Calu3 (cell line): ENCODE results near the gene LINC00305. TPM values are rescaled to one million over a fixed set of nuclear protein-coding genes. Genes with fewer than 3 reads are reported as not detected.
A peak's percentile ranks its signal among the peaks of the same experiment; 100 is the strongest.

Experiments
- BruUV-seq: library from RNA; stranded (reverse); fragments of 400-500 nt; replicated peaks from 2 replicates; lab custom pipeline; 2021; lab: Mats Ljungman, UMichigan
- CTCF ChIA-PET: fragments of 300-600 bp; sonication (Branson Sonifier 250); formaldehyde crosslinking; loops from one replicate; lab custom pipeline; 2022; ENCODE audit warnings: antibody characterized with exemption; lab: Charles Lee
- DNase-seq: peaks from one replicate; pipeline ENCODE4 v3.0.0; 2022
- H3K27ac Mint-ChIP-seq: one replicate; pipeline ENCODE4 v1.8.0; 2022; ENCODE audit warnings: mixed read lengths; ENCODE audit not compliant: unreplicated experiment
- H3K27me3 Mint-ChIP-seq: one replicate; pipeline ENCODE4 v1.8.0; 2022; ENCODE audit warnings: mixed read lengths; ENCODE audit not compliant: unreplicated experiment
- H3K36me3 Mint-ChIP-seq: one replicate; pipeline ENCODE4 v1.8.0; 2022; ENCODE audit warnings: mild to moderate bottlenecking, moderate library complexity, mixed read lengths; ENCODE audit not compliant: insufficient read depth, unreplicated experiment
- H3K4me1 Mint-ChIP-seq: one replicate; pipeline ENCODE4 v1.8.0; 2022; ENCODE audit warnings: mild to moderate bottlenecking, low read depth, mixed read lengths; ENCODE audit not compliant: unreplicated experiment
- H3K4me3 Mint-ChIP-seq: one replicate; pipeline ENCODE4 v1.8.0; 2022; ENCODE audit warnings: mild to moderate bottlenecking, low read depth, moderate library complexity, mixed read lengths; ENCODE audit not compliant: unreplicated experiment
- H3K9me3 Mint-ChIP-seq: one replicate; pipeline ENCODE4 v1.8.0; 2022; ENCODE audit warnings: low read depth, mixed read lengths; ENCODE audit not compliant: unreplicated experiment
- intact Hi-C: fragments of 100-400 bp; cut with micrococcal nuclease; formaldehyde crosslinking; loops from one replicate; pipeline ENCODE4 v1.10.0; 2022; ENCODE audit not compliant: unreplicated experiment
- total RNA-seq: library from RNA; stranded (reverse); gene quantifications from 2 replicates; pipeline ENCODE4 v1.2.3, GENCODE V29; 2022
- TF ChIP-seq, protein P1 (sequence below): fragments of 200-600 bp; IDR thresholded peaks from one replicate; pipeline ENCODE4 v1.8.0; 2022; ENCODE audit warnings: antibody characterized with exemption; ENCODE audit not compliant: unreplicated experiment

Gene LINC00305
- total RNA-seq, 1 experiment from 2014 or later: not detected

DNA sequence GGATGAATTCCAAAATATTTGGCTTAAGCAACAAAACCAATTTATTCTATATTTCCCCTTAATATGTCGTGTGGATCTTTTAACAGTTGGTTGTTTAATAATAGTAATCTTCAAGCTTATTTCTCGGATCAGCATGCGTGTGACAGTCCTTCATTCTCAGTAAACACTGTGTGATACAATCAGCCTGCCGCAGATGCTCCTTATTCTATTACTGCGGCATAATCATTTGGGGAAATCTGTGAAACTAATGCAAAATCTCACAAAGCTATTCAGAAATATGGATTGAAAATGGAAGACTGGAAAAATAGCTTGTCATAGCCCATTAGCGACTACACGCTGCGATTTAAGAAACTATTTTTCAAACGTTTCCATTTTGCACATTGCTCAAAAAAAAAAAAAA is 36.9 kb downstream of the LINC00305 start:
- no peak for DNase-seq
- Mint-ChIP-seq H3K4me1 (no peaks in the 10 kb centered on the region), H3K9me3 (peaks cover 3% of the 10 kb centered on the region), H3K4me3 (no peak overlapping the region), H3K36me3 (no peaks in the 10 kb centered on the region), H3K27me3 (no peaks in the 10 kb centered on the region), H3K27ac (no peak overlapping the region)
- CTCF ChIA-PET: no interaction called here
- TF ChIP-seq, protein P1, sequence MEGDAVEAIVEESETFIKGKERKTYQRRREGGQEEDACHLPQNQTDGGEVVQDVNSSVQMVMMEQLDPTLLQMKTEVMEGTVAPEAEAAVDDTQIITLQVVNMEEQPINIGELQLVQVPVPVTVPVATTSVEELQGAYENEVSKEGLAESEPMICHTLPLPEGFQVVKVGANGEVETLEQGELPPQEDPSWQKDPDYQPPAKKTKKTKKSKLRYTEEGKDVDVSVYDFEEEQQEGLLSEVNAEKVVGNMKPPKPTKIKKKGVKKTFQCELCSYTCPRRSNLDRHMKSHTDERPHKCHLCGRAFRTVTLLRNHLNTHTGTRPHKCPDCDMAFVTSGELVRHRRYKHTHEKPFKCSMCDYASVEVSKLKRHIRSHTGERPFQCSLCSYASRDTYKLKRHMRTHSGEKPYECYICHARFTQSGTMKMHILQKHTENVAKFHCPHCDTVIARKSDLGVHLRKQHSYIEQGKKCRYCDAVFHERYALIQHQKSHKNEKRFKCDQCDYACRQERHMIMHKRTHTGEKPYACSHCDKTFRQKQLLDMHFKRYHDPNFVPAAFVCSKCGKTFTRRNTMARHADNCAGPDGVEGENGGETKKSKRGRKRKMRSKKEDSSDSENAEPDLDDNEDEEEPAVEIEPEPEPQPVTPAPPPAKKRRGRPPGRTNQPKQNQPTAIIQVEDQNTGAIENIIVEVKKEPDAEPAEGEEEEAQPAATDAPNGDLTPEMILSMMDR: no peak
- no TSS peak for BruUV-seq
- intact Hi-C loops: no loop called here

DNA sequence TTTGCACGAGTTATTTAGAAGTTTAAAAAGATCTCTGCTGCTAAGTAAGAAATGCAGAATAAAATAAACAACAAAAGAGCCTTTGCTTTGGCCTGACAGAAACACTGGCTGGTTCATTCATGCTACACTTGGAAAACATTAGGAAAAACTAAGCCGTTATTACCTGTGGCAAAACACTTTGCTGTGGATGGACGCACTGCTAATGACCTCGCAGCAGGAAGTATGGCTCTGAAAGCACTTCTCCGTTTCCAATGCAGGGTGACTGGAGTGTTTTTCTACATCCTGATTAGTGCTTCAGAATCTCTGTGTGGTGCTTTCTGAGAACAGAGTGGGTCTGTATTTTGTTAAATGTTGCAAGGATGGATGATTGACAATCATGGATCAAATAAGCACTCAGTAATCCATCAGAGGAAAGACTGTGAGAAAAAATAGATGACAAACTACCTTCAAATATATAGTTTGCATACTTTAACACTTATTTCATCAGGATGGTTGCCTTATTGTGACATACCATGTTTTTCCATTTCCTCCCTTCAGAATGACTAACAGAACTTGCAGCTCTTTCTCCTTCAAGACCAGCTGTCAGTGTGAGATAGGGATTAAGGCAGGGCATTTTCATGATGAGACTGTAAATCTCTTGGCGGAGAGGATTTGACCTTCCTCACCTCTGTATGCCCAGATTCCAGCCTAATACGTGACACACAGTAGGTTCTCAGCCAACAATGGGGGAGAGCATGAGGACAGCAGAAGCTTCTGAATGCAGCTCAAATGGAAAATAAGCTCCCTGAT is 38.0 kb downstream of the LINC00305 start:
- peaks cover 4% of the 10 kb centered on the region for H3K9me3 Mint-ChIP-seq
- CTCF ChIA-PET: no interaction called here
- intact Hi-C loops: no loop called here
- no peak overlapping the region for H3K27ac Mint-ChIP-seq
- H3K36me3 Mint-ChIP-seq: no peaks in the 10 kb centered on the region
- no peaks in the 10 kb centered on the region for H3K27me3 Mint-ChIP-seq
- no peaks in the 10 kb centered on the region for H3K4me1 Mint-ChIP-seq
- no peak overlapping the region for H3K4me3 Mint-ChIP-seq
- TF ChIP-seq, protein P1: no peak
- no peak for DNase-seq
- no TSS peak for BruUV-seq

DNA sequence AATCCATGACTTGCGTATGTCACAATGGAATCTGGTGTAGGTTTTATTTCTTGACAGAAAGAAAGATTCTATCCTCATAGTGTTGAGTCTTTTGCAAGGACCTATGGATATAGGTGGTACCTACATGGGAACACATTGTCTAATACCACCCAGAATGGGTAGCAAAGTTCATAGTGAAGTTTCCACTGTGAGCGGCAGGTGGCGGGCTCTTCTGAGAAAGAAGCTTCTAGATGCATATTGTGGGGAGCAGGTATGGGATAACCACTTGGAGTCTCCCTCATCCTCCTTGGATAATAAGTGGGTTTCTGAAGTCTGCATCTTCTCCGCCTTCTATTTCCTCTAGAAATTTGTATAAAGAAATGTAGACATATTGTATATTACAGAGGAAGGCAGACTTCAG is 44.9 kb downstream of the LINC00305 start:
- BruUV-seq: no TSS peak
- H3K9me3 Mint-ChIP-seq: peaks cover 4% of the 10 kb centered on the region
- H3K4me1 Mint-ChIP-seq: peaks cover 11% of the 10 kb centered on the region
- no peak overlapping the region for H3K27ac Mint-ChIP-seq
- intact Hi-C loops: loop anchor here (5.0 kb wide), 1 partner anchor 228 kb away; no protein-coding TSS in a partner anchor
- no peaks in the 10 kb centered on the region for H3K27me3 Mint-ChIP-seq
- H3K4me3 Mint-ChIP-seq: no peak overlapping the region
- TF ChIP-seq, protein P1: no peak
- no peaks in the 10 kb centered on the region for H3K36me3 Mint-ChIP-seq
- DNase-seq: no peak
- CTCF ChIA-PET: no interaction called here

DNA sequence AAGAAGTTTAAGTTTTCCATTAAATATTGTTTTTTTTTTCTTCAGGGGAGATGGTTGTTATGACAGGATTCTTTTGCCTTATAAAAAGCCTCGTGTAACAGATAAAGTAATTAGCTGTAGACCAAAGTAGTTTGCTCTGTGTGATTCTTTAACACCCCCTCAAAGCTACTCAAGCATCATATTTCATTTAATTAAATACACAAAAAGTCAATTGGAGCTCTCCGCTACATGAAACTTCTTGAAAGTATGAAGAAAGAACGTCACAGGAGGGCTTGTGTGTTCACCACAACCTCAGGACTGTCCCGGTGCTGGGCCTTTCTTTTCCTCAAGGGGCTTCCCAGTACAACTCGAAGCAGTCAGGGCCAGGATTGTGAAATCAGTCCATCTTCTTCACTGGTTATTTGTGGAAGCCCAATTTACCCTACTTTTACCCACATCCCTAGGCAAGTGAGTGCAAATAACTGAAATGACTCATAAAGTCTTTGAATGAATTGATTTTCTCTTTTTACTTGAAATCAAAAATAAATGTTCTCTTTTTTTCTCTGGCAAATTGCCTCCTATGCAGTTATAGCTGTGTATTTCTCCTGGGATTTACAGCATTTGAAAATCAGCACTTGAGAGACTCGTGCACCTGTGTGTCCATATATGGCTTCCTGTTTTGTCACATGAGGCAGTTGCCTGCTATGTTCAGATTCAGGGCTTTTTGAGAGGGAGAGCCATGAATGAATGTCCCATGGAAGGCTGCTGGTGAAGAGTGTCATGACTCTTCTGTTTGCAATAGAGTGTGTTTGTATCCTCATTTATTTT is 48.6 kb downstream of the LINC00305 start:
- CTCF ChIA-PET: interaction anchor here (1.7 kb wide), 1 partner anchor 20 kb away, joined by 3 read pairs; no protein-coding TSS in a partner anchor
- Mint-ChIP-seq H3K4me1 (peaks cover 11% of the 10 kb centered on the region), H3K36me3 (no peaks in the 10 kb centered on the region), H3K27me3 (no peaks in the 10 kb centered on the region), H3K27ac (no peak overlapping the region), H3K9me3 (no peaks in the 10 kb centered on the region), H3K4me3 (peak overlapping the region; percentile 22)
- TF ChIP-seq, protein P1: no peak
- DNase-seq: no peak
- intact Hi-C loops: loop anchor here (5.0 kb wide), 1 partner anchor 232 kb away; no protein-coding TSS in a partner anchor
- no TSS peak for BruUV-seq
